Suppressor macrophage (primary cell): ENCODE results near the gene GPR179.

Experiments used
- DNase-seq, 4 experiments: peaks; one replicate each; pipeline ENCODE4 v3.0.0-alpha.2; 2020 to 2022

The GPR179 gene

GRCh38 chr17:38345743-38346142 is 2.0 kb upstream of the GPR179 start:
- DNase-seq = no peak

GRCh38 chr17:38344420-38344745 is 627 bp upstream of the GPR179 start:
- no peak for DNase-seq

- no peak for DNase-seq
Measured at GRCh38 chr17:38342886-38343607, 709 bp downstream of the GPR179 start.

GRCh38 chr17:38341035-38341721 is 2.6 kb downstream of the GPR179 start:
- peak; percentile 26 to 63 (median 44) for DNase-seq

GRCh38 chr17:38339891-38340290 is 3.9 kb downstream of the GPR179 start:
- DNase-seq = no peak

GRCh38 chr17:38338535-38338934 is 5.2 kb downstream of the GPR179 start:
- DNase-seq = no peak

GRCh38 chr17:38338053-38338452 is 5.7 kb downstream of the GPR179 start:
- no peak for DNase-seq

GRCh38 chr17:38336838-38337237 is 6.9 kb downstream of the GPR179 start:
- no peak for DNase-seq

GRCh38 chr17:38334480-38335364 is 9.0 kb downstream of the GPR179 start:
- DNase-seq = no peak

GRCh38 chr17:38333635-38334295 is 10.0 kb downstream of the GPR179 start:
- peak; percentile 40 to 64 (median 48) for DNase-seq

- DNase-seq = no peak
Measured at GRCh38 chr17:38332735-38333134, 11.0 kb downstream of the GPR179 start.

GRCh38 chr17:38330941-38331411 is 12.8 kb downstream of the GPR179 start:
- DNase-seq = no peak

- no peak for DNase-seq
Measured at GRCh38 chr17:38329808-38330730, 13.7 kb downstream of the GPR179 start.

GRCh38 chr17:38329284-38329683 is 14.5 kb downstream of the GPR179 start:
- no peak for DNase-seq

GRCh38 chr17:38328620-38329019 is 15.1 kb downstream of the GPR179 start:
- DNase-seq = no peak

GRCh38 chr17:38327936-38328335 is 15.8 kb downstream of the GPR179 start:
- DNase-seq = no peak

GRCh38 chr17:38326996-38327792 is 16.6 kb downstream of the GPR179 start:
- DNase-seq = peak; percentile 75 to 90 (median 88)

- no peak for DNase-seq
Measured at GRCh38 chr17:38325221-38325851, 18.4 kb downstream of the GPR179 start.

- DNase-seq = no peak
Measured at GRCh38 chr17:38324772-38325171, 19.0 kb downstream of the GPR179 start.

GRCh38 chr17:38324141-38324697 is 19.5 kb downstream of the GPR179 start:
- DNase-seq = no peak
